Endometrial microvascular endothelial cells (primary cell): ENCODE data around the gene PIK3CB. TPM values are rescaled to one million over a fixed set of nuclear protein-coding genes. Genes with fewer than 3 reads are reported as not detected.
"Not testable (repeated sequence)": the region's sequence is repeated elsewhere in the genome, so short reads cannot be mapped to it uniquely, and the experiment has no call there.

Experiments used
- in situ Hi-C: cut with HindIII; loops from 2 replicates; pipeline ENCODE4 v1.10.0; 2017; ENCODE audit warnings: low sequenced_read_pairs, low pct_unique_long_range_greater_than_20kb; ENCODE audit errors: inconsistent ontology term
- total RNA-seq: library from RNA; depleted of rRNA; stranded (reverse); fragments of >200 nt; gene quantifications from one replicate; pipeline ENCODE4 v1.2.3, GENCODE V29; 2015; ENCODE audit errors: inconsistent ontology term

The PIK3CB gene
- total RNA-seq, 1 donor from 2014 or later = 29.4 TPM

GRCh38 chr3:138649134-138649533 is 185.6 kb downstream of the PIK3CB start:
- in situ Hi-C loops = no loop called here

- in situ Hi-C loops = no loop called here
These were observed 188.2 kb downstream of the PIK3CB start for GRCh38 chr3:138646513-138646912.

GRCh38 chr3:138646008-138646407 is 188.7 kb downstream of the PIK3CB start:
- in situ Hi-C loops = no loop called here

- in situ Hi-C loops = no loop called here
These were observed 191.8 kb downstream of the PIK3CB start for GRCh38 chr3:138642927-138643253.

- in situ Hi-C loops = no loop called here
These were observed 192.4 kb downstream of the PIK3CB start for GRCh38 chr3:138642226-138642926.

- in situ Hi-C loops = no loop called here
These were observed 194.2 kb downstream of the PIK3CB start for GRCh38 chr3:138640537-138640936.

GRCh38 chr3:138638641-138639040 is 196.1 kb downstream of the PIK3CB start:
- in situ Hi-C loops = no loop called here

- in situ Hi-C loops = no loop called here
These were observed 205.2 kb downstream of the PIK3CB start for GRCh38 chr3:138629526-138629925.

GRCh38 chr3:138625707-138626365 is 208.9 kb downstream of the PIK3CB start:
- in situ Hi-C loops = no loop called here

GRCh38 chr3:138624518-138624917 is 210.2 kb downstream of the PIK3CB start:
- in situ Hi-C loops = no loop called here

- in situ Hi-C loops = no loop called here
These were observed 214.3 kb downstream of the PIK3CB start for GRCh38 chr3:138620431-138620830.

GRCh38 chr3:138615462-138615861 is 219.3 kb downstream of the PIK3CB start:
- in situ Hi-C loops = no loop called here

GRCh38 chr3:138609898-138610266 is 224.8 kb downstream of the PIK3CB start:
- in situ Hi-C loops = no loop called here

GRCh38 chr3:138608322-138609135 is 226.2 kb downstream of the PIK3CB start, which contains the start of gene FAIM:
FAIM (plus strand) TSS chr3:138608771; CDS start chr3:138619727, 10,956 bp downstream.
- in situ Hi-C loops = no loop called here

- in situ Hi-C loops = not testable (repeated sequence)
These were observed 230.6 kb downstream of the PIK3CB start for GRCh38 chr3:138604106-138604595.

Other genes with a start within 250 kb of the PIK3CB start
- 9.2 TPM for gene CEP70, start 240.7 kb downstream of the PIK3CB start, total RNA-seq
- 12.5 TPM for gene FAIM, start 226.2 kb downstream of the PIK3CB start, total RNA-seq
- gene FOXL2, start 112.2 kb upstream of the PIK3CB start, total RNA-seq = not detected
- gene FOXL2NB, start 112.3 kb upstream of the PIK3CB start, total RNA-seq = not detected
- not detected for gene PRR23A, start 171.3 kb upstream of the PIK3CB start, total RNA-seq
- gene PRR23B, start 186.0 kb upstream of the PIK3CB start, total RNA-seq = not detected
- gene PRR23C, start 210.0 kb upstream of the PIK3CB start, total RNA-seq = not detected